NCI-H446 (cell line): Measurements from ENCODE around the gene CDKL5.

Source experiments
- DNase-seq, 2 experiments: peaks; one replicate each; lab custom pipeline; 2025; lab: John Stamatoyannopoulos, UW

CDKL5 gene

GRCh38 chrX:18649498-18649951 lies 224.1 kb downstream of the CDKL5 start:
- DNase-seq: no peak

GRCh38 chrX:18650662-18651061 lies 225.3 kb downstream of the CDKL5 start:
- no peak for DNase-seq

- no peak for DNase-seq
Measured at GRCh38 chrX:18652636-18653035, 227.2 kb downstream of the CDKL5 start.

GRCh38 chrX:18654875-18655836 lies 229.7 kb downstream of the CDKL5 start:
- no peak for DNase-seq

- no peak for DNase-seq
Measured at GRCh38 chrX:18661273-18661672, 235.9 kb downstream of the CDKL5 start.

GRCh38 chrX:18664947-18665346 lies 239.5 kb downstream of the CDKL5 start:
- no peak for DNase-seq

- DNase-seq: no peak
Measured at GRCh38 chrX:18666614-18667013, 241.2 kb downstream of the CDKL5 start.

- DNase-seq: no peak
Measured at GRCh38 chrX:18668071-18668835, 242.8 kb downstream of the CDKL5 start.

GRCh38 chrX:18672008-18672407 lies 246.6 kb downstream of the CDKL5 start, which contains the start of gene RS1:
Gene RS1, minus strand, starts transcription at chrX:18672108. Its CDS starts 40 bp downstream, at chrX:18672068.
- no peak for DNase-seq

GRCh38 chrX:18674417-18674787 lies 249.0 kb downstream of the CDKL5 start:
- DNase-seq: peak in 1 of 2 experiments; percentile 50

- peak; percentile 51 to 84 for DNase-seq
Measured at GRCh38 chrX:18674788-18675735, 249.7 kb downstream of the CDKL5 start.

- DNase-seq: no peak
Measured at GRCh38 chrX:18676050-18676449, 250.6 kb downstream of the CDKL5 start.

GRCh38 chrX:18676470-18676869 lies 251.1 kb downstream of the CDKL5 start:
- no peak for DNase-seq

GRCh38 chrX:18677161-18677869 lies 251.9 kb downstream of the CDKL5 start:
- no peak for DNase-seq

GRCh38 chrX:18681996-18682395 lies 256.6 kb downstream of the CDKL5 start:
- DNase-seq: no peak

GRCh38 chrX:18682979-18683387 lies 257.6 kb downstream of the CDKL5 start:
- DNase-seq: no peak

GRCh38 chrX:18687856-18688495 lies 262.6 kb downstream of the CDKL5 start:
- no peak for DNase-seq

GRCh38 chrX:18691431-18691830 lies 266.0 kb downstream of the CDKL5 start:
- no peak for DNase-seq

GRCh38 chrX:18692541-18692940 lies 267.1 kb downstream of the CDKL5 start:
- DNase-seq: no peak

GRCh38 chrX:18696653-18697052 lies 271.2 kb downstream of the CDKL5 start:
- DNase-seq: no peak
